ENCODE measurements around the gene NTN1.

DNA sequence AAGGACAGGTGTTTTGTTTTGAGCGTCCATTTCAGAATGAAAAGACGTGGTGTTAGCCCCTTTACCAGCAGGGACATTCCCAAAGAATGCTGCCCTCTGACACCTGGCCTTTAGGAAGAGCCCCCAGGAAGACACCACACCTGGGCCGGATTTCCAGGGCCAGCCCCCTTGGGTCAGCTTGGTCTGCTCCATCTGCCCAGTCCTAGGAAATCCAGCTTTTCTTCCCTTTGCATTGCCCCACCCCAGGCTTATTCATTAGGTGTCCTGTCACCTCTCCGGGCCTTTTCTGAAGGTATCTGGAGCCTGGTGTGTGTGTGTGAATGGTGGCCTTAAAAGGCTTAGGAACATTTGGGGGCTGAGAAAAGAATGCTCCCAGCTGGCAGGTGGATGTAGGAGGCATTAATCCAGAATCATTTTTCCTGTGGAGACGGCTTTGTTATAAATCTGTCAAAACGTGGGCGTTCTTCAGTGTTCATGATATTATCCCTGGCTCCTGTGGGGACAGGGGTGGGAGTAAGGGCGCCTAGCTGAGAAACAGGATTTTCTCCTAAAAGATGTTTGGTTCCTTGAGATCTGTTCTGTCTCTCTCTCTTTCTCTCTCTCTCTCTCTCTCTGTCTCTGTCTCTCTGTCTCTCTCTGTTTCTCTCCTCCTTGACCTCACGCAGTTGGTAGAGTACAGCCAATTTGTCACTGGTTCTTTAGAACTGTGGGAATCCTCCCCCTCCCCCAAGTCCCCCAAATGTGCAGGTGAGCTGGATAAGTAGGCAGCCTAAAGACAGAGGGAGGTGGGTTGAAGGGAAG, 84.0 kb downstream of the NTN1 start:
- TF ChIP-seq, protein P1, sequence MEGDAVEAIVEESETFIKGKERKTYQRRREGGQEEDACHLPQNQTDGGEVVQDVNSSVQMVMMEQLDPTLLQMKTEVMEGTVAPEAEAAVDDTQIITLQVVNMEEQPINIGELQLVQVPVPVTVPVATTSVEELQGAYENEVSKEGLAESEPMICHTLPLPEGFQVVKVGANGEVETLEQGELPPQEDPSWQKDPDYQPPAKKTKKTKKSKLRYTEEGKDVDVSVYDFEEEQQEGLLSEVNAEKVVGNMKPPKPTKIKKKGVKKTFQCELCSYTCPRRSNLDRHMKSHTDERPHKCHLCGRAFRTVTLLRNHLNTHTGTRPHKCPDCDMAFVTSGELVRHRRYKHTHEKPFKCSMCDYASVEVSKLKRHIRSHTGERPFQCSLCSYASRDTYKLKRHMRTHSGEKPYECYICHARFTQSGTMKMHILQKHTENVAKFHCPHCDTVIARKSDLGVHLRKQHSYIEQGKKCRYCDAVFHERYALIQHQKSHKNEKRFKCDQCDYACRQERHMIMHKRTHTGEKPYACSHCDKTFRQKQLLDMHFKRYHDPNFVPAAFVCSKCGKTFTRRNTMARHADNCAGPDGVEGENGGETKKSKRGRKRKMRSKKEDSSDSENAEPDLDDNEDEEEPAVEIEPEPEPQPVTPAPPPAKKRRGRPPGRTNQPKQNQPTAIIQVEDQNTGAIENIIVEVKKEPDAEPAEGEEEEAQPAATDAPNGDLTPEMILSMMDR (IDR thresholded peaks at IDR 0.05; ENCODE audit: low read depth, low read length, poor library complexity, severe bottlenecking), result no peak
- TF ChIP-seq EZH2phosphoT487 (IDR thresholded peaks at IDR 0.05; ENCODE audit: borderline replicate concordance, low read length), result no peak

Measured in DOHH2 (cell line).